ENCODE results near the gene ACER2. TPM values are rescaled to one million over a fixed set of nuclear protein-coding genes. Genes with fewer than 3 reads are reported as not detected.

ACER2 gene
- total RNA-seq, 4 donors from 2014 or later, result 1.8 to 4.1 (median 2.6) TPM

GRCh38 chr9:19492775-19493173 lies 84.0 kb downstream of the ACER2 start:
- H3K4me3 ChIP-seq, result no peak overlapping the region

GRCh38 chr9:19493174-19493811 lies 84.5 kb downstream of the ACER2 start:
- Histone ChIP-seq H3K4me3 (peak overlapping the region; percentile 38 to 53 (median 44)), H3K9me3 (no peaks in the 10 kb centered on the region), H3K36me3 (no peaks in the 10 kb centered on the region), H3K27me3 (no peaks in the 10 kb centered on the region), H3K27ac (replicated peaks in 1 of 4) (peak overlapping the region; percentile 48 to 74 (median 65)), H3K4me1 (peaks cover 3 to 12% (median 11%) of the 10 kb centered on the region in 4 donors)
- no peak for DNase-seq (ENCODE audit: extremely low spot score)
- intact Hi-C loops (cut with DNase I), result no loop called here
- TF ChIP-seq POLR2A (IDR thresholded peaks at IDR 0.05; ENCODE audit: low read depth) (no peak), CTCF (IDR thresholded peaks at IDR 0.05) (peak; percentile 63 to 77 (median 64)), EP300 (IDR thresholded peaks at IDR 0.05) (no peak)
- 15% methylated on average over 17 of the region's 19 CpGs for WGBS

More at GRCh38 chr9:19492775-19493173, 84.0 kb downstream of the ACER2 start:
- 66% methylated on average over 4 of the region's 4 CpGs for WGBS
- intact Hi-C loops (cut with DNase I), result no loop called here
- Histone ChIP-seq H3K27me3 (no peaks in the 10 kb centered on the region), H3K9me3 (no peaks in the 10 kb centered on the region), H3K27ac (replicated peaks in 1 of 4) (peak overlapping the region in 2 of 4 donors; percentile 64 to 74), H3K36me3 (no peaks in the 10 kb centered on the region), H3K4me1 (peaks cover 3 to 12% (median 11%) of the 10 kb centered on the region in 4 donors)
- DNase-seq (ENCODE audit: extremely low spot score), result no peak
- TF ChIP-seq POLR2AphosphoS5 (IDR thresholded peaks at IDR 0.05), result no peak
- TF ChIP-seq CTCF (IDR thresholded peaks at IDR 0.05), result no peak
- TF ChIP-seq POLR2A (IDR thresholded peaks at IDR 0.05; ENCODE audit: low read depth), result no peak
- TF ChIP-seq EP300 (IDR thresholded peaks at IDR 0.05), result no peak

- no peaks in the 10 kb centered on the region for H3K9me3 ChIP-seq
- H3K4me3 ChIP-seq, result peak overlapping the region in 2 of 4 donors; percentile 38 to 43
- intact Hi-C loops (cut with DNase I), result no loop called here
- peaks cover 3 to 12% (median 11%) of the 10 kb centered on the region in 4 donors for H3K4me1 ChIP-seq
- WGBS, result 64% methylated on average over 2 of the region's 2 CpGs
- H3K27me3 ChIP-seq, result no peaks in the 10 kb centered on the region
- peak overlapping the region; percentile 48 to 74 (median 65) for H3K27ac ChIP-seq (replicated peaks in 1 of 4)
- no peak for DNase-seq (ENCODE audit: extremely low spot score)
- no peaks in the 10 kb centered on the region for H3K36me3 ChIP-seq
- TF ChIP-seq POLR2A (IDR thresholded peaks at IDR 0.05; ENCODE audit: low read depth) (no peak), POLR2AphosphoS5 (IDR thresholded peaks at IDR 0.05) (no peak), CTCF (IDR thresholded peaks at IDR 0.05) (no peak), EP300 (IDR thresholded peaks at IDR 0.05) (no peak)
Measured at GRCh38 chr9:19493876-19494275, 85.1 kb downstream of the ACER2 start.

GRCh38 chr9:19495186-19496028 lies 86.6 kb downstream of the ACER2 start:
- Histone ChIP-seq H3K27me3 (no peaks in the 10 kb centered on the region), H3K4me1 (peaks cover 3 to 12% (median 11%) of the 10 kb centered on the region in 4 donors), H3K27ac (replicated peaks in 1 of 4) (no peak overlapping the region), H3K9me3 (no peaks in the 10 kb centered on the region), H3K4me3 (no peak overlapping the region), H3K36me3 (no peaks in the 10 kb centered on the region)
- intact Hi-C loops (cut with DNase I), result no loop called here
- DNase-seq (ENCODE audit: extremely low spot score), result peak; percentile 90
- TF ChIP-seq EP300 (IDR thresholded peaks at IDR 0.05) (no peak), POLR2A (IDR thresholded peaks at IDR 0.05; ENCODE audit: low read depth) (no peak), CTCF (IDR thresholded peaks at IDR 0.05) (no peak), POLR2AphosphoS5 (IDR thresholded peaks at IDR 0.05) (no peak)
- WGBS, result 70% methylated on average over 9 of the region's 9 CpGs

Data from esophagus muscularis mucosa (tissue), 4 donors.